Spleen (tissue), 7 donors: ENCODE results near the gene USH2A.

Experiments used
- POLR2A ChIP-seq, 3 donors: fragments of 450-650 bp; IDR thresholded peaks; one replicate each; pipeline ENCODE4 v1.5.1; 2017; ENCODE audit warnings: antibody characterized with exemption in 3 of 3, mild to moderate bottlenecking in 1 of 3
- POLR2AphosphoS5 ChIP-seq, 3 donors: sonication (generic); formaldehyde crosslinking; IDR thresholded peaks; one replicate each; pipeline ENCODE4 v1.5.1; 2017; ENCODE audit warnings: antibody characterized with exemption in 3 of 3
- TF ChIP-seq, protein P1 (sequence below), 11 experiments: fragments of 200-600 bp in 7 of 11; fragments of 450-650 bp in 4 of 11; sonication (generic) in 4 of 11; IDR thresholded peaks in 8 of 11; conservative IDR thresholded peaks in 3 of 11; 1 replicate in 7 of 11; 2 replicates in 4 of 11; pipeline versions ENCODE4 v1.4.0 to v1.8.0; 2016 to 2021; ENCODE audit warnings: antibody characterized with exemption in 11 of 11, inconsistent platforms in 4 of 11, mild to moderate bottlenecking in 1 of 11
- donor health status: DM: no; HTN: no; CAD: no; lungs with moderate emphysema.
- donor health status: DM: no; HTN: no; CAD: no.
- donor health status: DM: no; HTN: no; CAD: no.

DNA sequence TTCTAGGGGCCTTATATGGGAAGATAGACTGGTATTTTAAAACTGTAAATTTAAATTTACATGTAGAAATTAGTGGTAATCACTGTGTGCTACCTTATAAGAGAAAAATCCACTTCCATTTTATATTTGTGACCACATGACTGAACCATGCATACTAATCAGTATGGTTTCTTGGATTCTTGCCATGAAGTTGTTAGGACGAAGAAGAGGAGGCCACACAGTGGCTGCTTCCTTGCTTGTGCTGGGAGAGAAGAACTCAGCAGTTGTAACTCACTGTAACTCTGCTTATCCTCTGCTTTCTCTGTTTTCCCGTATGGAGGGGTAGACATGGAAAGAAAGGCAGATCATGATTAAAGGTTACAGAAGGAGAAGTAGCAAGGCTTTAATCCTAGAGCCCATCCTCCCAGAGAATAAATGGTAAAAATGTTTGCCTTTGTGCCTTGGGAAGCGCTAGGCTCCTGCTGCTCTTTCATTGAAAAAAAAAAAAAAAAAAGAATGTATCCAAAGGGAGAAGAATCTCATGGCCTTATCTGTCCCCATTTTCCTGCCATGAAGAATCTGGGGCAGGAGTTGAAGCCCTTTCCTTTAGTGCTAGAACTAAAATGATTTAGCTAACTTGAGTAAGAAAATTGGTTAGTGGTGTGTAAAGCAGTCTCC is 823.7 kb downstream of the USH2A start:
- TF ChIP-seq, protein P1, sequence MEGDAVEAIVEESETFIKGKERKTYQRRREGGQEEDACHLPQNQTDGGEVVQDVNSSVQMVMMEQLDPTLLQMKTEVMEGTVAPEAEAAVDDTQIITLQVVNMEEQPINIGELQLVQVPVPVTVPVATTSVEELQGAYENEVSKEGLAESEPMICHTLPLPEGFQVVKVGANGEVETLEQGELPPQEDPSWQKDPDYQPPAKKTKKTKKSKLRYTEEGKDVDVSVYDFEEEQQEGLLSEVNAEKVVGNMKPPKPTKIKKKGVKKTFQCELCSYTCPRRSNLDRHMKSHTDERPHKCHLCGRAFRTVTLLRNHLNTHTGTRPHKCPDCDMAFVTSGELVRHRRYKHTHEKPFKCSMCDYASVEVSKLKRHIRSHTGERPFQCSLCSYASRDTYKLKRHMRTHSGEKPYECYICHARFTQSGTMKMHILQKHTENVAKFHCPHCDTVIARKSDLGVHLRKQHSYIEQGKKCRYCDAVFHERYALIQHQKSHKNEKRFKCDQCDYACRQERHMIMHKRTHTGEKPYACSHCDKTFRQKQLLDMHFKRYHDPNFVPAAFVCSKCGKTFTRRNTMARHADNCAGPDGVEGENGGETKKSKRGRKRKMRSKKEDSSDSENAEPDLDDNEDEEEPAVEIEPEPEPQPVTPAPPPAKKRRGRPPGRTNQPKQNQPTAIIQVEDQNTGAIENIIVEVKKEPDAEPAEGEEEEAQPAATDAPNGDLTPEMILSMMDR (IDR thresholded peaks at IDR 0.05 in 8 of 11, conservative IDR thresholded peaks at IDR 0.05 in 3 of 11) = no peak
- TF ChIP-seq POLR2AphosphoS5 (IDR thresholded peaks at IDR 0.05) (no peak), POLR2A (IDR thresholded peaks at IDR 0.05) (no peak)
